Fibroblast of pulmonary artery (primary cell): ENCODE results near the gene ZFP30.

Experiments used
- DNase-seq: peaks from one replicate; pipeline ENCODE4 v3.0.0-alpha.2; 2010; ENCODE audit warnings: low read depth
- H3K4me3 ChIP-seq: replicated peaks from 2 replicates; pipeline ENCODE4 v1.5.1; 2011; ENCODE audit warnings: low read depth, mild to moderate bottlenecking, control low read depth, low read length, moderate library complexity
- CTCF ChIP-seq: IDR thresholded peaks from 2 replicates; pipeline ENCODE4 v1.5.1; 2011; ENCODE audit warnings: mild to moderate bottlenecking, control low read depth, low read length, inconsistent platforms; ENCODE audit errors: missing control alignments

ZFP30 gene

GRCh38 chr19:37564624-37565369 lies 90.5 kb downstream of the ZFP30 start:
- DNase-seq = peak; percentile 3

More at GRCh38 chr19:37564624-37565369, 90.5 kb downstream of the ZFP30 start:
- H3K4me3 ChIP-seq = no peak overlapping the region
- no peak for TF ChIP-seq CTCF
